BLaER1 (cell line): ENCODE data around the gene SRSF10.

Experiments used
- H3K27ac ChIP-seq: shearing (Covaris generic); formaldehyde crosslinking; 2 replicates; pipeline ENCODE4 v1.8.1; 2022
- H3K27me3 ChIP-seq: shearing (Covaris generic); formaldehyde crosslinking; 2 replicates; pipeline ENCODE4 v1.8.1; 2022
- H3K36me3 ChIP-seq: shearing (Covaris generic); formaldehyde crosslinking; 2 replicates; pipeline ENCODE4 v1.8.1; 2022
- H3K4me1 ChIP-seq: shearing (Covaris generic); formaldehyde crosslinking; 2 replicates; pipeline ENCODE4 v1.8.1; 2022
- H3K4me2 ChIP-seq: shearing (Covaris generic); formaldehyde crosslinking; 2 replicates; pipeline ENCODE4 v1.8.1; 2022
- H3K4me3 ChIP-seq: shearing (Covaris generic); formaldehyde crosslinking; 2 replicates; pipeline ENCODE4 v1.8.1; 2022
- H3K9ac ChIP-seq: shearing (Covaris generic); formaldehyde crosslinking; 2 replicates; pipeline ENCODE4 v1.8.1; 2022
- H3K9me3 ChIP-seq: shearing (Covaris generic); formaldehyde crosslinking; 2 replicates; pipeline ENCODE4 v1.8.1; 2022
- H4K20me1 ChIP-seq: shearing (Covaris generic); formaldehyde crosslinking; 2 replicates; pipeline ENCODE4 v1.8.1; 2022
- Cebpa-rat ChIP-seq: shearing (Covaris generic); IDR thresholded peaks from 2 replicates; pipeline ENCODE4 v1.8.1; 2022

Gene SRSF10

DNA sequence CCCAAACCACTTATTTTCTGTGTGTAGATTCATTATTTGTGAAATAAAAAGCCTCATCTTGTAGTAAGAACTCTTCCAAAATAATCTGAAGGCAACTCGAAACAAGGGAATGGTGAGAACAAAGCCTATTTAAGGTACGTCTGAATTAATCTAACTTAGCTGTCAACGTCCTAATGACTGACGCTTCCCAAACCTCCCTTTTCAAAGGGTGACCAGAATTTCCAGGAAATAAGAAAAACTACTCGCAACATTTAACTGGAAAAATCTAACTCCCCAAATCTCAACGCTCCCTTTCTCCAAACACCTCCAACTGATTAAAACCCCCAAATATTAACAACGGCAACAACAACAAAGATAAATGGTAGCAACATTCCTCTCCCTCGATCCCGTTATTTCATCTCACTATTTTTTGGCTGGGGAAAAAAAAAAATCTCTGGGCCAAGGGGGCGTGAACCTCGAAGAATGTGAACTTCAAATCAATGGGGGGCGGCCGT, 693 bp downstream of the SRSF10 start:
- Histone ChIP-seq H3K9me3 (no peaks in the 10 kb centered on the region), H3K27ac (peak overlapping the region; percentile 100), H3K36me3 (peaks cover 41% of the 10 kb centered on the region), H4K20me1 (peaks cover 55% of the 10 kb centered on the region), H3K9ac (peak overlapping the region; percentile 100), H3K4me3 (peak overlapping the region; percentile 90), H3K4me1 (peaks cover 82% of the 10 kb centered on the region), H3K27me3 (no peaks in the 10 kb centered on the region), H3K4me2 (peak overlapping the region; percentile 86)
- TF ChIP-seq Cebpa-rat: no peak

DNA sequence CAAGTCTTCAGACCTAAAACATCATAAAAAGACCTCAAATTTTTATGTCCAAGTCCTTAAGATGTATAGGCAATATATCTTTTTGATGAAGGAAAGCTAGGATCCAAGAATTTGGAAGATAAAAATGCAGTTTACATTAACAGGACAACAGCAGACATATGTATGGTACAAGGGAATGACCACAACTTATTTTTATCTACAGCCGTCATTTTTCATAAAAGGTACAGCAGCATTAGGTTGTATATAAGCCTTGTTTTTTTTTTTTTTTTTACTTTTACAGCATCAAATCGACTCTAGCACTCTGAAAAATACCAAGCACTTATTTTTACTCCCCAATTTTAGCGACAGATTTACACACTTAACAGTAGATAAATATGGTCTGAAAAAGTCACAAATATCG, 1.3 kb downstream of the SRSF10 start:
- peaks cover 62% of the 10 kb centered on the region for H4K20me1 ChIP-seq
- H3K27ac ChIP-seq: peak overlapping the region; percentile 100
- peaks cover 47% of the 10 kb centered on the region for H3K36me3 ChIP-seq
- peak overlapping the region; percentile 90 for H3K4me3 ChIP-seq
- H3K4me1 ChIP-seq: peaks cover 82% of the 10 kb centered on the region
- no peaks in the 10 kb centered on the region for H3K27me3 ChIP-seq
- H3K9me3 ChIP-seq: no peaks in the 10 kb centered on the region
- TF ChIP-seq Cebpa-rat: no peak
- peak overlapping the region; percentile 100 for H3K9ac ChIP-seq
- peak overlapping the region; percentile 86 for H3K4me2 ChIP-seq

DNA sequence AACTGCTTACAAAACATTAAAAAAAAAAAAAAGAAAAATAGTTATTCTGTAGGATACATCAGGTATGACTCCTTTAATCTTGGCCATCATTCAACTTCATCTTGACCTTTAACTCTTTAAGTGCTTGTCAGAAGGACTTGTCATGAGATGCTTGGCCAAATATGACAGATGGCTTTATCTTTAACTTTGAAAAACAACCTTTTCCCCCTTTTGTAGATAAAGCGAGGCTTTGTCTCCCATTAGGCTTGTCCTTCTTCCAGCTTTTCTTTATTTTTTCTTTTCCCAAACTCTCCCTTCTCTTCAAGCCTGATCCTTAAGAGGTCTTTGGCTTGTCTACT, 2.3 kb downstream of the SRSF10 start:
- TF ChIP-seq Cebpa-rat: no peak
- H3K27me3 ChIP-seq: no peaks in the 10 kb centered on the region
- H3K4me1 ChIP-seq: peaks cover 72% of the 10 kb centered on the region
- H3K27ac ChIP-seq: peak overlapping the region; percentile 100; the same call in 1 of the 2 replicates
- H4K20me1 ChIP-seq: peaks cover 71% of the 10 kb centered on the region
- H3K9ac ChIP-seq: peak overlapping the region; percentile 100; the same call in 1 of the 2 replicates
- H3K4me2 ChIP-seq: peak overlapping the region; percentile 86
- peak overlapping the region; percentile 90 for H3K4me3 ChIP-seq
- H3K9me3 ChIP-seq: no peaks in the 10 kb centered on the region
- peaks cover 57% of the 10 kb centered on the region for H3K36me3 ChIP-seq

DNA sequence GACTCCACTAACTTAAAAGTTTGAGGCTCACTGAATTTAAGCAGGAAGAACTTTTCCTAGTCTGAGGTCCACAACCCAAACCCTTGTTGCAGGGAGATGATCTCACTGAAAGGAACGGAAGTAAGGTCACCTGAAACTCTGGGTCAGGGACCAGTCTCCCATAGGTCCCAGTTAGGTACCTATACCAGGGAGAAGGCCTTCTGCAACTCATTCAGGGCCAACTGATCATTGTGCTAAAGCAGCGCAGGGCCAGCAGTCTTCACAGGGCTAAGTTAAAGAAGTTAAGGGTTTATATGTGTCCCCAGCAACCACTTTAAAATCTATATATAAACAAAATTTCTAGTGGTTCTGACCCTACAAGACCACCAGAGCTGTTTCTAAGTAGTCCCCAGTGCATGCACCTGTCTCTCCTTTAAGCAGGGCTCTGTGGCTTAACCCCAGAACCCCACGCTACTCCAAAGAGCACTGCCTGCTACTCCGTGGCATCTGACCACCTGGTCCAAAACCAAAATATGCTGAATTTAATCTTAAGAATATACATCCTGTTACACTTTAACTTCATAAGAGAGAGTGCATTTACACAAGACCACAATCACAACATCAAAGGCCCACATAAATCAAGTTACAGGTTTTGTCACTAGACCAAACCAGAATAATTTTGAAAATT, 2.8 kb downstream of the SRSF10 start:
- peak overlapping the region; percentile 22; the same call in 1 of the 2 replicates for H3K4me3 ChIP-seq
- H3K36me3 ChIP-seq: peaks cover 62% of the 10 kb centered on the region

DNA sequence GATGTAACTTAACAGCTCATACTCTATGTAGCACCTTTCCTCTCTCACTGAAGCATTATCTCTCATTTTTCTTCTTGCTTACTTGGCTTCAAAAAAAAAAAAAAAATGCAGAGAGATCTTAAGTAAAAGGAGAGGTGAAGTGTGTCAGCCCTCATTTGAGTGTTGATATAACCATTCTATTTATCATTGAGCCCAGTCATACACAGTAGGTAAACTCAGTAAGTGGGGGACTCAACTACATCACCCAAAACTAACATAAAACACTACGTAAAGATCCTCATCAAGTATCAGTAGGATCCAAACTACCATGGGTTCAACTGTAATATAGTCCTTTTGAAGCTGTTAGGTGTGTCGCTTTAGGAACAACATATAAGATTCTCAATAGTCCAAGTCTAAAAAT, 12.3 kb downstream of the SRSF10 start:
- no peaks in the 10 kb centered on the region for H3K9me3 ChIP-seq
- no peak overlapping the region for H3K4me2 ChIP-seq
- no peak overlapping the region for H3K27ac ChIP-seq
- no peak for TF ChIP-seq Cebpa-rat
- H3K27me3 ChIP-seq: no peaks in the 10 kb centered on the region
- no peak overlapping the region for H3K4me3 ChIP-seq
- H3K9ac ChIP-seq: no peak overlapping the region
- H4K20me1 ChIP-seq: peaks cover 100% of the 10 kb centered on the region
- H3K36me3 ChIP-seq: peaks cover 93% of the 10 kb centered on the region
- peaks cover 28% of the 10 kb centered on the region for H3K4me1 ChIP-seq

More for the DNA sequence above, 2.8 kb downstream of the SRSF10 start:
- Histone ChIP-seq H4K20me1 (peaks cover 76% of the 10 kb centered on the region), H3K9me3 (no peaks in the 10 kb centered on the region), H3K9ac (peak overlapping the region; percentile 100; the same call in 1 of the 2 replicates), H3K27me3 (no peaks in the 10 kb centered on the region), H3K4me2 (peak overlapping the region; percentile 86), H3K4me1 (peaks cover 67% of the 10 kb centered on the region), H3K27ac (peak overlapping the region; percentile 37; the same call in 1 of the 2 replicates)
- TF ChIP-seq Cebpa-rat: no peak

DNA sequence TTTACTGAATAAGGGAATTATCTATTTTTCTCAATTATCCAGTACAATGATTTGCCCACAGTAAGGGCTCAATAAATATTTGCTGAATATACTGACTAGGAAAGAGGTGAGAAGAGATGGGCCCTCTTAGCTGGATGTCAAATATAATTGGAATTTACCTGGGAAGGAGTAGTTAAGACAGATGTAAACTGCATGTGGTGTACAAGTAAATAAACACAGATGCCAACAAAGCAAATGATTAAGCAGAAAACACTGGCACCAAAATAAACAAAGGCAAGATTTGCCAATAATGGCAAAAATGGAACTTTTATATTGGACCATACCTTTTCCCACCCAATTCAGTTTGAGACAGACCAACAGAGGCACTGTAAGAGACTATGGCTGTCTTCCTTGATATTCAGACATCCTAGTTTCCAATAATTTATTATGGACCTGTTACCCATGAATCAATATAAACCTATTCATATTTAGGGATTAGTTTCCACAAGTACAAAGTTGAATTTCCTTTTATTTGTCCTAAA, 13.1 kb downstream of the SRSF10 start:
- no peak overlapping the region for H3K4me2 ChIP-seq
- no peak overlapping the region for H3K4me3 ChIP-seq
- H3K27ac ChIP-seq: no peak overlapping the region
- H4K20me1 ChIP-seq: peaks cover 93% of the 10 kb centered on the region
- no peaks in the 10 kb centered on the region for H3K27me3 ChIP-seq
- no peak overlapping the region for H3K9ac ChIP-seq
- H3K9me3 ChIP-seq: no peaks in the 10 kb centered on the region
- H3K36me3 ChIP-seq: peaks cover 85% of the 10 kb centered on the region
- H3K4me1 ChIP-seq: peaks cover 30% of the 10 kb centered on the region
- no peak for TF ChIP-seq Cebpa-rat

DNA sequence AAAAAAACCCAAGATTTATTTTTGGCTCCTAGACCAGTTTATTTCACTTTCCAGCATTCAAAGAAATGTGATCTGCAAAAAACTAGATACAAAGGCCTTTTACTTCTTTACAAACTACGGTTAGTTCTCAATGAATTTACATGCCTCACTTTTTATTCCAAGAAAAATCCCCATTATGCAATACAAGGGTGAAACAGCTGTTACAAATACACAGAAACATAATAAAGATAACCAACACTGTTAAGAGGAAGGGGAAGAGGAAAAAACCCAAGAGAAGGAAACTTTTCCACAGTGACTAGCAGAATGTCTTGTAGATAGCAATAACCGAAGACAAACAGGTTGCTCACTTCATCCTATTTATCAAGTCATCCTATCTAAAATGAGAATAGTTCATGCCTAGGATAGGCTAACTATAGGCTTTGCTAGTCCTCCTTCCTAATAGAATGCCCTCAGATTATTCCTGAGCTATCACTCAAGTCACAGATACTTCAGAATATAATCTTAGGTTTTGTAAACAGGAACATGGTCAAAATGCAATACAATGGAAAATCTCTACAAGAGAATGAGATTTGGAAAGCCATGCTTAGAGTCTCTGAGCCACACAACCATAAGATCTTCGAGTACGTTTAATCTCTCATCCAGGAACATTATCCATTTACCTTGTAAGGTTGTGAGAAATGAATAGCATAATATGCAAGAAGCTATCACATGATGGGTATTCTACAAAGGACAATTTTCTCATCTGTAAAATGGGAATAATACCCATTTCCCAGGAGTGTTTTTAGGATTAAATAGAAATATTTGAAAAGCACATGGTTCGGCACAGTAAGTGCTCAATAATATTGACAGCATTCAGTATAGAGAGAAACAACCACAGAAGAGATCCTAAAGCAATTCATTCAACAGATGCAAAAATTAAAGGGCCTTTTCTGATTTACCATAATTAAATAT, 15.1 kb downstream of the SRSF10 start:
- H3K9ac ChIP-seq: no peak overlapping the region
- H3K4me3 ChIP-seq: no peak overlapping the region
- H3K4me2 ChIP-seq: peak overlapping the region; percentile 2; the same call in 1 of the 2 replicates
- no peak for TF ChIP-seq Cebpa-rat
- H3K9me3 ChIP-seq: no peaks in the 10 kb centered on the region
- H3K27ac ChIP-seq: peak overlapping the region; percentile 2
- no peaks in the 10 kb centered on the region for H3K27me3 ChIP-seq
- peaks cover 93% of the 10 kb centered on the region for H4K20me1 ChIP-seq
- peaks cover 79% of the 10 kb centered on the region for H3K36me3 ChIP-seq
- H3K4me1 ChIP-seq: peaks cover 41% of the 10 kb centered on the region

DNA sequence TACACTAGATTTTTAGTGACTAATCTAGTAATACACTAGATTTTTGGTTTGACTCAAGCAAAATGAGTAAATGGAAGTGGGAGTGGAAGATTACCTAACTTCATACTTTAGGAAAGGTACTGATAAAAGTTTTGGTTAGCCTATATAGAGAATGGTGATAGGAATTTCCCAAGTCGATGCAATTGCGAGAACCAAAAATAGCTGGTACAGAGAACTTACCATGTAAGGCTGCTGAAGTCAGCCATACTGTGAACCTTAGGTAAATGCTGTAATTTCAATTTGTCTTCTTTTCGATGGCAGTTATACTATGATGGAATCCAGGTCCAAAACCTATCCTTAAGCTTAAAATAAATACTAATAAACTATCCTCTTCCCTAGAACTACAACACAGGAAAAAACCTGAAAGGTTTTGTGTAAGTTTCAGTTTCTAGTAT, 15.9 kb downstream of the SRSF10 start:
- Histone ChIP-seq H3K27ac (peak overlapping the region; percentile 2), H3K4me3 (no peak overlapping the region), H3K36me3 (peaks cover 71% of the 10 kb centered on the region), H3K4me1 (peaks cover 41% of the 10 kb centered on the region), H4K20me1 (peaks cover 85% of the 10 kb centered on the region), H3K9me3 (no peaks in the 10 kb centered on the region), H3K9ac (no peak overlapping the region), H3K27me3 (no peaks in the 10 kb centered on the region), H3K4me2 (peak overlapping the region; percentile 2; the same call in 1 of the 2 replicates)
- TF ChIP-seq Cebpa-rat: no peak

DNA sequence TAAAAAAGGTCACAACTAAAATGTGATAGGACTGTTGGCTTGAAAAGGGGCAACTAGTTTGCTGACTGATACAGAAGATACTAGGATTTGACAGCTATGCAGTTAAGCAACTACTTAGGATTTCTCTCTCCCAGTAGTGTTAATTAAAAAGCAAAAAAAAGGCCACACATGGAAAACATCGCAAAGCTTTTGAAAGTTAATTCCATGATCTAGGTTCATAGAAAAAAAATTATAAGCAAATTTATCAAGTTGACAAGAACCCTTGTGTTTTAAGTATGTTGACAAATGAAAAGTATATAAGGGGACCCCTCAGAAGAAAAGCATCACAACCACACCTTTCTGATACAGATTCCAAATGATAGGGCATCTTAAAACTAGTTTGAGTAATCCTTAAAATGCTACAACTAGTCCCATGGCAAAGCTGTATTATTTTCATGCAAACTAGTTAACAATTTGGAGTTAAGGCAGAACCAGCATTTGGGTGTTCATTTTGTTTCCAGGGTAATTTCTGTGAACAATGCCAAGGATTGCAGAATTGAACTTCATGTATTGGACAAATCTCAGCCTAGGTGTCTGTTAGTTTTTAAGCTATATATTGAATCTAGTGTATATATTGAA, 16.4 kb downstream of the SRSF10 start:
- Histone ChIP-seq H3K4me1 (peaks cover 41% of the 10 kb centered on the region), H3K9ac (0 out of 2 replicates have a peak overlapping the region, but pooled peaks have one; percentile 24), H3K27ac (no peak overlapping the region), H3K9me3 (no peaks in the 10 kb centered on the region), H3K36me3 (peaks cover 66% of the 10 kb centered on the region), H3K4me3 (no peak overlapping the region), H3K4me2 (0 out of 2 replicates have a peak overlapping the region, but pooled peaks have one; percentile 32), H3K27me3 (no peaks in the 10 kb centered on the region), H4K20me1 (peaks cover 80% of the 10 kb centered on the region)
- TF ChIP-seq Cebpa-rat: no peak
